ENCODE results near the gene RAPGEF5.

RAPGEF5 gene

GRCh38 chr7:22151901-22152300, 205.1 kb downstream of the RAPGEF5 start:
- DNase-seq (ENCODE audit: low read depth in 2 of 2), result no peak

DNA sequence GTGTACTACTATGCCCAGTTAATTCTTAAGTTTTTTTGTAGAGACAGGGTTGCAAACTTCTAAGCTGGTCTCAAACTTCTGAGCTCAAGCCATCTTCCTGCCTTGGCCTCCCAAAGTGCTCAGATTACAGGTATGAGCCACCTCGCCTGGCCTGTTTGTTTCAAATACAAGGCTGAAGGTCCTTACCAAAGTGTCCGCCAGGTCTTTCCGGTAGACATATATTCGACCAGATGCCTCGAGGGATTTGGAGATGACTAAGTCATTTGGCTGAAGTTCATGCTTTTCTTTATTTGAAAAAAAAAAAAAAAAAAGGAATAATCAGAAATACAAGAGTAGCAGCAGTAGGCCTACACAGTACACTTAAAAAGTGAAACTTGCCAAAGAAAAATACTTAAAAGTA, 206.7 kb downstream of the RAPGEF5 start:
- no peak for DNase-seq (ENCODE audit: low read depth in 2 of 2)

DNA sequence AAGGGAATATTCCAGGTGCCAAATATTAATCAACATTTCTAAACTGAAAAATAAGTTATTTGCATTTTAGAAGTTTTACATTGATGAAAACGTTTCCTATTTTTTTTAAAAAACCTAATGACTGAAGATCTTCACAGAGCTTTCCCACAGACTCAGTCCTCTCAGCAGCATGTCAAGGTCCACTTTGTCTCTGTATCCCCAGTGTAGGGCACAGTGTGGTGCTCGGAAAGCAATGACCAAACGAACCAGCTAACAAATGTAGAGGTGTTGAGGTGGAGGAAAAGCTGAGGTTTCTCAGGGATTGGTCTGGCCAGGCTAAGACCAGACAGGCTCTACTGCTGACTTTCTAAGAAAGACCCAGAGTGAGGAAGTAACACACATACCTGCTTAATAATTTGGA, 209.1 kb downstream of the RAPGEF5 start:
- DNase-seq (ENCODE audit: low read depth in 2 of 2), result no peak

- DNase-seq (ENCODE audit: low read depth in 2 of 2), result no peak
Measured at GRCh38 chr7:22146961-22147512, 209.9 kb downstream of the RAPGEF5 start.

DNA sequence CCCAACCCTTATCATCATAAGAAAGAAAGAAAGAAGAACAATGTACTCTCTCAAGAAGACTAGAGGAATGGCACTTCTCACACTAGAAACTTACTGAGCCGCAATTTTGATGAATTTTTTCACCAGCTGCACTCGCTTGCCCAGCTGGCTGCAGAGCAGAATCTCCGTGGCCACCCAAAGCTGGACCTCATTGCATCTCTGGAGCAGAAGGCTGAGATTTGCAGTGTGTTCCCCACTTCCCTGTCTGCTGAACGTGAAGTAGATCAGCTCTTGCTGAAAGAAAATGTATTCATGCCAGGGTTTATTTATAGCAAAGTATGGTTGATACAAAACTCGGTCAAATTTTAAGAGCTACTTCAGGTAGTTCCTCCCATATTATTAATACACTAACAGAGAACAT, 212.0 kb downstream of the RAPGEF5 start:
- DNase-seq (ENCODE audit: low read depth in 2 of 2), result no peak

DNA sequence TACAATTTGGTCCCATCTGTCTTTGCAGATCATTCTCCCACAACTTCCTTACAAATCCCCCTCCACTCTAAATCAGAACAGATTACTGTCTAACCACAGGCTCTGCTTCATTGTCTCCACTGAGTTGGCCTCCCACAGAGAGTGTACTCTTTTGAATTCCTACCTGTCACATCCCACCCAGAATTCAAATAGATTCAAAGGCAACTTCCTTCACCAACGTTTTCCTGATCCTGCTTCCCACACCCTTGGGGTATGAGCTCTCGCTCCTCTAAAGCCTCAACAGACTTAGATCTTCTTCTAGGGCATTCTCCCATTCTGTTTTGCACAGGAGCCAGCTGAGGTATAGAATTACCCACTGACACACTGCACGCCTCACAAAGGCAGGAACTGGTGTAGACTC, 213.5 kb downstream of the RAPGEF5 start:
- no peak for DNase-seq (ENCODE audit: low read depth in 2 of 2)

DNA sequence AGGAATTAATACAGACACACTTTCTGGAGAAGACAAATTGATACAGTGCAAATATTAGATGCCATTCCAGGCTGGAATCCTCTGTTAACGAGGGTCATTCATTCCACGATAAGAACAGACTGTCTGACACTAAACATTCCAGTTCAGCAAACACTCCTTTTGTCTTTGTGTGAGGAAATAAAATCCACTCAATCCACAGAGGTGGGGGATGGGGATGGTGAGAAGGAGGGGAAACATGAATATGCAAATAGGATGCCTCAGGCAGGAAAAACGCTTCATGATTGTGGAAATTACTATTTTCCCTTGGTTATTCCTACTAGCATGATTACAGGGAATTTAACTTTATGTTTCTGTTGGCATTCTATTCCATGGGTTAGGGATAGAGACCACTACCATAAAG, 214.4 kb downstream of the RAPGEF5 start:
- DNase-seq (ENCODE audit: low read depth in 2 of 2), result no peak

- DNase-seq (ENCODE audit: low read depth in 2 of 2), result no peak
Measured at GRCh38 chr7:22141355-22141754, 215.6 kb downstream of the RAPGEF5 start.

DNA sequence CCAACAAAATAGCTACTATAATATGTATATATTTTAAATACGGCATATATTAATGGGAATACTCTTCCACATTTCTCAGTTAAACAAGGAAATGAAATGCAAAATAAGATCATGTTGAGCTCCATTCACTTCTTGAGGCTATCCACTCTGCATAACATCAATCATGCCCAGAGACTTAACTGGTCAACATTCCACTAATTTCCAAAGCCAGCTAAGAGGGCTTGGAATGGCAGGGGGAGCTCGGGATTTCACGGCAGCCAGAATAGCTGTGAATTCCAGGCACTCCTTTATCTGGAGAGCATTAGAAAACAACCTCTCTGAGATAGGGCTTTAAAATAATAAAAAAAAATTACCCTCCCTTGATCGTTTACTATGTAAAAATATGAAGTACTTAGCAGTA, 216.4 kb downstream of the RAPGEF5 start:
- DNase-seq (ENCODE audit: low read depth in 2 of 2), result no peak

- no peak for DNase-seq (ENCODE audit: low read depth in 2 of 2)
Measured at GRCh38 chr7:22138886-22139285, 218.1 kb downstream of the RAPGEF5 start.

DNA sequence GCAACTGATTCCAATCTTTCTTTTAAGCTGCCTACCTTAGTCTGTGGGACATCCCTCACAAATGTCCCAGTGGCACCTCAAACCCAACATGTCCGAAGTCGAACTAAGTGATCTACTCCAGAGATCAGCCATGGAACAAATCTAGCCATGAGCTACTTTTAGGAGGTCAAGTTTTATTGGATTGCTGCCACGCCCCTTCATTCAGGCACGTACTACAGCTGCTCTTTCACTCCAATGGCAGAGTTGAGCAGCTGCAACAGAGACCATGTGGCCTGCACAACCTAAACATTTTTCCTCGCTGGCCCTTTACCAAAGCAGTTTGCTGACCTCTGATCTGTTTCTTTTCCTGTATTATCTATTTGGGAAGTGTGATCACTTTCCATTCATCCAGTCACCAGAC, 218.8 kb downstream of the RAPGEF5 start:
- no peak for DNase-seq (ENCODE audit: low read depth in 2 of 2)

DNA sequence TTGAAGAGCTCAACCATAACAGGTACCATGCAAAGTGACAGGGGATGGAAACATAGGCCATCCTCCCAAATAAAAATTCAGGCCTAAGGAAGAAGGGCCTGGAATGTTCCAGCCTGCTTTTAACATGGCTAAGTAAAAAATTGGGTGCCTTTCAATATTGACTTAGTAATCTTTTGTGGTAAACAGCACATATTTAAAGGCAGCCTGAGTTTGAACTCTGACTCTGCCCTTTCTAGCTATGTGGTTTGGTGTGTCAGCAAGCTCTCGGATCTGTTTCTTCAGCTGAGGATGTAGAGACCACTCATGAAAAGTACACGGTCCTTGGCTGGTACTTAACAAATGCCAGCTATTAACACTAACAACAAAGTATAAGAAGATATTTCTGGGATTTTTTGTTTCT, 219.5 kb downstream of the RAPGEF5 start:
- no peak for DNase-seq (ENCODE audit: low read depth in 2 of 2)

GRCh38 chr7:22137026-22137425, 219.9 kb downstream of the RAPGEF5 start:
- DNase-seq (ENCODE audit: low read depth in 2 of 2), result no peak

GRCh38 chr7:22129819-22130580, 227.0 kb downstream of the RAPGEF5 start:
- DNase-seq (ENCODE audit: low read depth in 2 of 2), result no peak

- no peak for DNase-seq (ENCODE audit: low read depth in 2 of 2)
Measured at GRCh38 chr7:22129166-22129565, 227.8 kb downstream of the RAPGEF5 start.

DNA sequence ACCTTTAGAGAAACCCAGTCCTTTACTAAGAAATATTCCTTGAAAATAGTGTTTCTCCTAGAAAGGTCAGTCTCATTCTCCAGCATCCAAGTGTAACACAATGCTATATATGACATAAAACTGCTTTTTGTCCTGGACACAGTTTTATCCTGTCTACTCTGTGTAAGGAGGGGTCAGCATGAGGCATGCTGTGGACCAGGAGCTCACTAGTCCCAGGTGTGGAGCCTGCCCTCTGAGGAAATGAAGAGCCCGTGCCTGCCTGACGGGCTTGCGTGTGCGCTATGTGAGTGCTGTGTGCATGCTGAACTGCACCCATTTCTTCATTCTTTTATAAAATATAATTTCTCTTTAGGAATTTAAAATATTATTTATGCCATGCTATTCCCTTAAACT, 228.4 kb downstream of the RAPGEF5 start:
- no peak for DNase-seq (ENCODE audit: low read depth in 2 of 2)

DNA sequence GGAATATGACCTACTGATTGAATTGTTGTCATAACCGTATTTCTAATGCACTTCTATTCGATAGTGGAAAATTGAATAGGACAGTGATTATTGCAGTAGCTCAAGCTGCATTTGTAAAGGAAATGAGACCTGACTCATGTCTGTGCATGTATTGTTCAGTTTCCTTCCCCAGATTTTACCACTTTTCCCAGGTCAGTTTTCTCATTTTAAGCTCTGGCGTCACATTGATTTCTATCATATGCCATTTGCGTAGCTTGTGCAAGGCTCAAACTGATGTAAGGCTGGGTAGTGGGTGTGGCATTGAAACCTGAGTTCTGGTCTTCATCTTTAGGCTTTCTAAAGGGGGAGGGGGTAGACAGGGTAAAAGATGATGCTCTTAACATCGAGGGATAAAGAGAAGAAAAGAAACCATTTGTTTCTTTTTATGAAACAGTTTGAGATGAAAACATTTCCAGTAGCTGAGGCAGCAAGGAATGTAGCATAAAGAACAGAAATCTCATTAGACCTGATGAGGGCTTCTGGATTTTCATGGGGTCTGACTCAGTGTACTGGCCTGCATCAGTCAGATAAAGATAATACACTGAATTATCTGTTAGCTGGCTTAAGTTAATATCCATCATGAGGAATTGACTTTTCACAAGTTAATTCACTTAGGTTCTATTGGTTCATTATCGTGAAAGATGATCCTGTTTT, 229.0 kb downstream of the RAPGEF5 start:
- no peak for DNase-seq (ENCODE audit: low read depth in 2 of 2)

- DNase-seq (ENCODE audit: low read depth in 2 of 2), result no peak
Measured at GRCh38 chr7:22125436-22125835, 231.5 kb downstream of the RAPGEF5 start.

GRCh38 chr7:22124941-22125340, 232.0 kb downstream of the RAPGEF5 start:
- DNase-seq (ENCODE audit: low read depth in 2 of 2), result no peak

DNA sequence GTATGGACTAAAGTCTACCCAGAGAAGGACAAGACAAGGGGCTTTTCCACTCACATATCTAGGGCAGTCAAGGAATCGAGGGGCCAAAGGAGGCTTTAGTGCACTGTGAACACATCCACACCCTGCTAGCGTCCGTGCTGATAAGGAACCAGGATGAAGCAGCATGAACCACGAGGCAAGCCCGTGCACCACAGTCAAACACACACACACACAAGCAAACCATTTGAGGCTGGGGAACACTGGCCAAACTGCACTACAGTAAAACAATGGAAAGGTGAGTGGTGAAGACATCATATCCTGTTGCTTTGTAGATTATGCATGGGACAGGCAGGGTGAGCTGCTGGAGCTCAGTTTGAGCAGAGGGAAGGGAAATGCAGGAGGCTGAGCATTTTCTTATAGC, 233.8 kb downstream of the RAPGEF5 start:
- DNase-seq (ENCODE audit: low read depth in 2 of 2), result no peak

DNA sequence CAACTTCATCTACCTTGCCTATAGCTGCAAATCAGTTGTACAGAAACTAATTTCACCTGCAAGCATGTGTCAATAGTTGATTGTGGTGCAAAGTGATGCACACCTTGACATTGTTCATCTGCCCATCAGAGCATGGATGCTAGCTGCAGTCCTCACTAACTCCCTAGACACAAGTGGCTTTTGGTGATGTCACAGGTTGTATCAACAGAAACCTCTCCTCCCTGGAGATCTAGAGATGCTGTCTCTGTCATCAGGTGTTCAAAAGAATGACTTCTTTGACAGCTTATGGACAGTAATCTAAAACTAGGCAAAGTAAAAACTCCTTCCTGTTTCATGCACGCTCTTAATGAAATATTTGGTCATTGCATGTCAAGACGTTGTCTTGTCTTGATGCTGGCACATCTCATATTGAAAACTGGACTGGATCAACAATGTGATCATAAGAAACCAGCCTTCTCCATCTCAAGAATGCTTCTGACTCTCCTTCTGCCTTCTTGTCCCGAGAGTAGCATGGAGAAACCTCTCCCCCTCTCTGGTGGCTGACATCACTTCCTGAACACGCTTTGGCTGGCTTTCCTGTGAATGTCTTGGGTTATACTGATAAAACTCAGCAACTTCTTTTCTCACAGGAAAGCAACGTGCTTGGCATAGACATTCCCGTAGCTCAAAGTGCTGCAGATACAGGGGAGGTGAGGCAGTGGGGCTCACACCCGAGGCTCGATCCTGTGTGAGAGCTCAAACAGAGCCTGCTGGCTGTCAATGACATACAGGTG, 235.1 kb downstream of the RAPGEF5 start:
- no peak for DNase-seq (ENCODE audit: low read depth in 2 of 2)

DNA sequence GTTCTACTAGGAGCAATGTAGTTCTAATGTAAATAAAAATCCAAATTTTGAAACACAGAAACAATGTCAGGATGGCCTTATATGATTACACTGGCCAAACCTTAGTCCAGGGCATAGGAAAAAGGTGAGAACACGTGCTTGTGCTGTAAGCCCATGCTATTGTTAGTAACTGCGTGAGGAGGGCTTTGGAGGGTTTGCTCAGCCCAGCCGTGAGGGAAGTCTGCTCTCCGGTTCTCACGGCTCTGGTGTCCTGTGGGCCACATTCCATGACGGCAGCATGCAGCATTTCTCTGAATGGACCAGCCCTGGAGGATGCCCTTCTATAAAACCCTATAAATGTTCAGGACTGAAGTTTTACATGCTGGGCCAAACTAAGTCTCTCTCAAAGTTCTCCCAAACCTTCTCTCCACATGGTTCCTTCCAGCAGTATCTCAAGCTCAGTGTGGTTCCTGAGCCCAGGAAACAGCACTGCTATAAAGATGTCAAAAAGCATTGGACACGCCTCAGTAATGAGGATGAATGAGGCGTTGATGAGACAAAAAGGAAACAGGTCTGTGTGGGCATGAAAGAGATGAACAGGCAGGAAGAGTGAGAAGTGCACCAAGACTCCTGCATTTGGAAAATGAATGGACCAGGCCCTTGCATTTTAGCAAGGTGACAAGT, 236.4 kb downstream of the RAPGEF5 start:
- DNase-seq (ENCODE audit: low read depth in 2 of 2), result no peak
